ENCODE measurements around the gene GNAQ.
"Not testable (repeated sequence)": the region's sequence is repeated elsewhere in the genome, so short reads cannot be mapped to it uniquely, and the experiment has no call there.

Gene GNAQ

GRCh38 chr9:77806741-77807140 is 224.9 kb downstream of the GNAQ start:
- DNase-seq = no peak

- no peak for DNase-seq
Measured at GRCh38 chr9:77805810-77806209, 225.8 kb downstream of the GNAQ start.

GRCh38 chr9:77803423-77803822 is 228.2 kb downstream of the GNAQ start:
- no peak for DNase-seq

GRCh38 chr9:77802515-77803293 is 228.9 kb downstream of the GNAQ start:
- DNase-seq = no peak

GRCh38 chr9:77802064-77802463 is 229.5 kb downstream of the GNAQ start:
- no peak for DNase-seq

GRCh38 chr9:77800924-77801551 is 230.6 kb downstream of the GNAQ start:
- DNase-seq = no peak

GRCh38 chr9:77798140-77798539 is 233.5 kb downstream of the GNAQ start:
- peak; percentile 41 for DNase-seq

- DNase-seq = no peak
Measured at GRCh38 chr9:77794985-77795384, 236.6 kb downstream of the GNAQ start.

GRCh38 chr9:77793849-77794248 is 237.8 kb downstream of the GNAQ start:
- DNase-seq = peak; percentile 77

- DNase-seq = no peak
Measured at GRCh38 chr9:77789891-77790290, 241.7 kb downstream of the GNAQ start.

- DNase-seq = no peak
Measured at GRCh38 chr9:77785341-77785740, 246.3 kb downstream of the GNAQ start.

GRCh38 chr9:77783518-77783917 is 248.1 kb downstream of the GNAQ start:
- DNase-seq = no peak

GRCh38 chr9:77779010-77779409 is 252.6 kb downstream of the GNAQ start:
- DNase-seq = no peak

- peak; percentile 16 for DNase-seq
Measured at GRCh38 chr9:77773381-77773780, 258.2 kb downstream of the GNAQ start.

- DNase-seq = no peak
Measured at GRCh38 chr9:77772646-77773045, 259.0 kb downstream of the GNAQ start.

GRCh38 chr9:77771171-77771570 is 260.4 kb downstream of the GNAQ start:
- no peak for DNase-seq

- DNase-seq = no peak
Measured at GRCh38 chr9:77770340-77770739, 261.3 kb downstream of the GNAQ start.

GRCh38 chr9:77769246-77769645 is 262.4 kb downstream of the GNAQ start:
- DNase-seq = no peak

GRCh38 chr9:77766587-77766986 is 265.0 kb downstream of the GNAQ start:
- no peak for DNase-seq

GRCh38 chr9:77765781-77766259 is 265.8 kb downstream of the GNAQ start:
- DNase-seq = no peak

GRCh38 chr9:77764894-77765780 is 266.5 kb downstream of the GNAQ start:
- peak; percentile 53 for DNase-seq

- no peak for DNase-seq
Measured at GRCh38 chr9:77763566-77763965, 268.0 kb downstream of the GNAQ start.

- not testable (repeated sequence) for DNase-seq
Measured at GRCh38 chr9:77760919-77761318, 270.7 kb downstream of the GNAQ start.

All from suppressor macrophage treated with lipopolysaccharide for 4 hours (primary cell).